ENCODE measurements around the gene PRICKLE2.

GRCh38 chr3:64149886-64150285 is 75.4 kb downstream of the PRICKLE2 start:
- TF ChIP-seq CTCF (IDR thresholded peaks at IDR 0.05), result no peak
- no peak for TF ChIP-seq POLR2A (IDR thresholded peaks at IDR 0.05)

Measured in body of pancreas (tissue), 4 donors.